GM18517 (cell line): ENCODE data around the gene PHOX2A.

Source experiments
- ATAC-seq: cut with Tn5 transposase; IDR thresholded peaks from one replicate; pipeline ENCODE4 v1.9.1; 2021; ENCODE audit warnings: mild to moderate bottlenecking, moderate library complexity; ENCODE audit not compliant: unreplicated experiment

PHOX2A gene

DNA sequence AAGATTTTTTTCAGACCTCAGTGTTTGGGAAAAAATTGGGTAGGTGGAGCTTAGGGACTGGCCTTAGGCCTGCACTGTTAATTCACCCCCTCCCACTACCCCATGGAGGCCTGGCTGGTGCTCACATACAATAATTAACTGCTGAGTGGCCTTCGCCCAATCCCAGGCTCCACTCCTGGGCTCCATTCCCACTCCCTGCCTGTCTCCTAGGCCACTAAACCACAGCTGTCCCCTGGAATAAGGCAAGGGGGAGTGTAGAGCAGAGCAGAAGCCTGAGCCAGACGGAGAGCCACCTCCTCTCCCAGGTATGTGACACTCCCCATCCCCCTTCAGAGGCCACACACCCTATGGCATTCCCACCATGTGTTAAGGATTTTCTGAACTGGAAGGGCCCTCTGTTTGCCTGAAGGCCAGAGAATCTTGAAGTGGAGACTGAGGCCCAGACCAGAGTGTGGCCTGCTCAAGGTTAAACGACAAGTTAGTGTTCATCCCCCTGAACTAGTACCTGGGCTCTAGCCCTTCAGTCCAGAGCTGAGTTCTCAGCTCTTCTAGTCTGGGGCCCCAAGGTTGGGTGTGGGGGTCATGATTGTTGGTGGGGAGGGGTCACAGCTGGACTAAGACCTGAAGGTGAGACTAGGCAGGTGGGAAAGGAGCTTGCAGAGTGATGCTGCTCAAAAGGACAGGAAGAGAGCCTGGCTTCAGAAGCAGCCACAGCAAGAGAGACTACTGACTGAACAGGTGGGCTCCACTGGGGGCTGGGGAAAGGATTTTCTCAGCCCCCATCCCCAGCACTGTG lies 54.3 kb downstream of the PHOX2A start:
- ATAC-seq = no peak
